HG03025 (cell line): ENCODE results near the gene SH3GLB1.

Source experiments
- ATAC-seq: cut with Tn5 transposase; IDR thresholded peaks from one replicate; pipeline ENCODE4 v1.9.1; 2021; ENCODE audit warnings: mild to moderate bottlenecking, moderate library complexity; ENCODE audit not compliant: unreplicated experiment, low FRiP score

The SH3GLB1 gene

GRCh38 chr1:86769065-86769464 is 64.7 kb downstream of the SH3GLB1 start:
- no peak for ATAC-seq

GRCh38 chr1:86773341-86774288 is 69.2 kb downstream of the SH3GLB1 start:
- ATAC-seq: no peak

- ATAC-seq: peak; percentile 91
These were observed 70.2 kb downstream of the SH3GLB1 start for GRCh38 chr1:86774305-86775295.

GRCh38 chr1:86775395-86775794 is 71.0 kb downstream of the SH3GLB1 start:
- no peak for ATAC-seq

GRCh38 chr1:86776108-86776507 is 71.7 kb downstream of the SH3GLB1 start:
- no peak for ATAC-seq

- ATAC-seq: no peak
These were observed 74.3 kb downstream of the SH3GLB1 start for GRCh38 chr1:86778569-86779239.

GRCh38 chr1:86779308-86780191 is 75.2 kb downstream of the SH3GLB1 start:
- ATAC-seq: no peak

- ATAC-seq: no peak
These were observed 78.1 kb downstream of the SH3GLB1 start for GRCh38 chr1:86782482-86782881.

- ATAC-seq: no peak
These were observed 83.2 kb downstream of the SH3GLB1 start for GRCh38 chr1:86787621-86788020.

- ATAC-seq: no peak
These were observed 84.2 kb downstream of the SH3GLB1 start for GRCh38 chr1:86788300-86789206.

GRCh38 chr1:86795316-86795715 is 90.9 kb downstream of the SH3GLB1 start:
- ATAC-seq: no peak
